K562 (cell line): ENCODE measurements around the gene DLGAP1. TPM values are rescaled to one million over a fixed set of nuclear protein-coding genes. Genes with fewer than 3 reads are reported as not detected.
A peak's percentile ranks its signal among the peaks of the same experiment; 100 is the strongest.

Experiments used
- AFF1 ChIP-seq, 2 experiments: fragments of 450-650 bp; IDR thresholded peaks; 2 replicates each; pipeline ENCODE4 v1.6.1; 2018; ENCODE audit warnings: mild to moderate bottlenecking in 2 of 2, low read depth in 1 of 2; ENCODE audit not compliant: partially characterized antibody in 2 of 2
- HNRNPL ChIP-seq: fragments of 200-400 bp; formaldehyde crosslinking; IDR thresholded peaks from 2 replicates; pipeline ENCODE4 v1.6.1; 2017; ENCODE audit warnings: low read depth, mild to moderate bottlenecking, low read length
- NR1H2 ChIP-seq: sonication (generic); formaldehyde crosslinking; IDR thresholded peaks from 2 replicates; pipeline ENCODE4 v1.4.0; 2020; ENCODE audit warnings: mild to moderate bottlenecking, missing genetic modification reagents
- TCFL5 ChIP-seq: fragments of 250-450 bp; sonication (Bioruptor Pico); conservative IDR thresholded peaks from 2 replicates; pipeline ENCODE4 v1.6.1; 2021; ENCODE audit warnings: mild to moderate bottlenecking, moderate library complexity, matching md5 sums
- ZC3H11A ChIP-seq: IDR thresholded peaks from 2 replicates; pipeline ENCODE4 v1.6.1; 2012; ENCODE audit warnings: low read depth, low read length, improper control_type of control experiment
- ZNF134 ChIP-seq: fragments of 250-450 bp; sonication (Bioruptor Pico); conservative IDR thresholded peaks from 2 replicates; pipeline ENCODE4 v1.4.0; 2020
- ZNF282 ChIP-seq: sonication (generic); formaldehyde crosslinking; IDR thresholded peaks from 2 replicates; pipeline ENCODE4 v1.8.1; 2023; ENCODE audit warnings: missing genetic modification reagents
- ZNF384 ChIP-seq: IDR thresholded peaks from 2 replicates; pipeline ENCODE4 v1.6.1; 2012; ENCODE audit warnings: low read depth, low read length, improper control_type of control experiment
- ZNF79 ChIP-seq: fragments of 250-450 bp; sonication (Bioruptor Pico); IDR thresholded peaks from 2 replicates; pipeline ENCODE4 v1.4.0; 2020; ENCODE audit warnings: low read depth, mild to moderate bottlenecking, moderate library complexity
- polyA plus RNA-seq, 8 experiments: library from polyadenylated mRNA; depleted of rRNA in 4 of 8; stranded (reverse) in 5 of 8; unstranded in 3 of 8; fragments of >200 nt; fragmentation: Nextera tagmentation in 2 of 8; fragmentation: Illumina TruSeq in 1 of 8; extraction: Ambion mirVana in 2 of 8; extraction: Trizol in 1 of 8; gene quantifications; 2 replicates each; pipeline versions ENCODE4 v1.2.1 to v1.2.3, GENCODE V29; 2011 to 2014; ENCODE audit warnings: inconsistent platforms in 1 of 8, missing spikeins in 1 of 8
- total RNA-seq, 7 experiments: library from RNA; depleted of rRNA in 6 of 7; stranded (reverse); fragments of >200 nt in 6 of 7; fragmentation: Illumina TruSeq in 2 of 7; extraction: Trizol in 2 of 7; gene quantifications; 2 replicates each; pipeline versions ENCODE4 v1.2.1 to v1.2.3, GENCODE V29; 2011 to 2021; ENCODE audit warnings: low replicate concordance in 1 of 7
- TF ChIP-seq, protein P1 (sequence below), 2 experiments: fragments of 450-650 bp; formaldehyde crosslinking in 1 of 2; IDR thresholded peaks; 2 replicates each; pipeline versions ENCODE4 v1.4.0 to v1.6.1; 2014 to 2020; ENCODE audit warnings: mild to moderate bottlenecking in 2 of 2, borderline replicate concordance in 1 of 2, low read depth in 1 of 2
- TF ChIP-seq, protein P2 (sequence below), 2 experiments: fragments of 450-650 bp in 1 of 2; IDR thresholded peaks; 2 replicates each; pipeline ENCODE4 v1.6.1; 2011 to 2017; ENCODE audit warnings: low read depth in 2 of 2, antibody characterized with exemption in 1 of 2, borderline replicate concordance in 1 of 2, low read length in 1 of 2, mild to moderate bottlenecking in 1 of 2, mixed read lengths in 1 of 2; ENCODE audit not compliant: control insufficient read depth in 1 of 2

The DLGAP1 gene
- total and polyA plus RNA-seq, 9 of the 15 experiments (the other 6 are each of a cell fraction or from before 2014, with no cell fraction given) = 0.04 to 0.22 (median 0.08) TPM

DNA sequence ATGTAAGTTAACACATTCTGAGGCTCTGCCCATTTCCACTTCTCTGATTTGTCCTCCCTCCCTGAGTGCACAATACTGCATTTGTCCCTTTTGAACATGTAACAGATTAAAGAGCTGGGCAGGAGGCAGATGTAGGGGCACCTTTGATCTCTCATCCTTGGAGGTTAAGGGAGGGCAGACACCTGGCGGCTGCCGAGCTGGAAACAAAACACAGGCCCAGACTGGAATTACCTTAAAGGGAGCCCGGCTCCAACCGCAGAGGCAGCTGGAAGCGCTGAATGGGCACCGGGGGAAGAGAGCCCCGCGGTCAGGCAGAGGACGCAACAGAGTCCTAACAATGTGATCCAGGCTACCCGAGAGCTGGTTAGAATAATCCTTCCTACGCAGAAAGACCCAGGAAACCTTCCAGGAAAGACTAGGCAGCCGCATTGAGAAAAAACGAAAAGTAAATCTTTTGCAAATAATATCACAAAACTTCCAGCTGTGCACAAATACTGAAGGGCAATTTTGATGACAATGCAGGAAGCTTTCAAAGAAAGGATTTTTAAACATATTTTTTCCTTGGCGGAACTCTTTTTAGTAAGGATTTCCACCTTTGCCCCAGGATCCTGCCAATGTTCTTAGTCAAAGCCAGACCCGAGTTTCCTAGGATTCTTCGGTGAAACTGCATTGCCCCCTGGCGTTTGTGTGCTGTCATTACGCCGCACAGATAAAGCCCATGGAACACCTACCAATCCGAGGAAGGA is 789.2 kb downstream of the DLGAP1 start (continued):
- TF ChIP-seq, protein P1, sequence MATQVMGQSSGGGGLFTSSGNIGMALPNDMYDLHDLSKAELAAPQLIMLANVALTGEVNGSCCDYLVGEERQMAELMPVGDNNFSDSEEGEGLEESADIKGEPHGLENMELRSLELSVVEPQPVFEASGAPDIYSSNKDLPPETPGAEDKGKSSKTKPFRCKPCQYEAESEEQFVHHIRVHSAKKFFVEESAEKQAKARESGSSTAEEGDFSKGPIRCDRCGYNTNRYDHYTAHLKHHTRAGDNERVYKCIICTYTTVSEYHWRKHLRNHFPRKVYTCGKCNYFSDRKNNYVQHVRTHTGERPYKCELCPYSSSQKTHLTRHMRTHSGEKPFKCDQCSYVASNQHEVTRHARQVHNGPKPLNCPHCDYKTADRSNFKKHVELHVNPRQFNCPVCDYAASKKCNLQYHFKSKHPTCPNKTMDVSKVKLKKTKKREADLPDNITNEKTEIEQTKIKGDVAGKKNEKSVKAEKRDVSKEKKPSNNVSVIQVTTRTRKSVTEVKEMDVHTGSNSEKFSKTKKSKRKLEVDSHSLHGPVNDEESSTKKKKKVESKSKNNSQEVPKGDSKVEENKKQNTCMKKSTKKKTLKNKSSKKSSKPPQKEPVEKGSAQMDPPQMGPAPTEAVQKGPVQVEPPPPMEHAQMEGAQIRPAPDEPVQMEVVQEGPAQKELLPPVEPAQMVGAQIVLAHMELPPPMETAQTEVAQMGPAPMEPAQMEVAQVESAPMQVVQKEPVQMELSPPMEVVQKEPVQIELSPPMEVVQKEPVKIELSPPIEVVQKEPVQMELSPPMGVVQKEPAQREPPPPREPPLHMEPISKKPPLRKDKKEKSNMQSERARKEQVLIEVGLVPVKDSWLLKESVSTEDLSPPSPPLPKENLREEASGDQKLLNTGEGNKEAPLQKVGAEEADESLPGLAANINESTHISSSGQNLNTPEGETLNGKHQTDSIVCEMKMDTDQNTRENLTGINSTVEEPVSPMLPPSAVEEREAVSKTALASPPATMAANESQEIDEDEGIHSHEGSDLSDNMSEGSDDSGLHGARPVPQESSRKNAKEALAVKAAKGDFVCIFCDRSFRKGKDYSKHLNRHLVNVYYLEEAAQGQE (IDR thresholded peaks at IDR 0.05; ENCODE audit: borderline replicate concordance) = peak; percentile 94
- TF ChIP-seq, protein P1 (CRISPR knock-in tag; IDR thresholded peaks at IDR 0.05; ENCODE audit: low read depth) = no peak
- TF ChIP-seq AFF1 (IDR thresholded peaks at IDR 0.05; ENCODE audit: low read depth in 1 of 2, partially characterized antibody in 2 of 2) (peak in 1 of 2 experiments; percentile 34), ZC3H11A (no peak), ZNF282 (CRISPR knock-in tag) (no peak), ZNF79 (CRISPR knock-in tag) (no peak), ZNF384 (peak; percentile 49; the same call in 1 of the 2 replicates), HNRNPL (no peak), NR1H2 (CRISPR knock-in tag) (0 out of 2 replicates have a peak, but pooled peaks have one; percentile 68), ZNF134 (CRISPR knock-in tag) (no peak), TCFL5 (no peak)
- TF ChIP-seq, protein P2, sequence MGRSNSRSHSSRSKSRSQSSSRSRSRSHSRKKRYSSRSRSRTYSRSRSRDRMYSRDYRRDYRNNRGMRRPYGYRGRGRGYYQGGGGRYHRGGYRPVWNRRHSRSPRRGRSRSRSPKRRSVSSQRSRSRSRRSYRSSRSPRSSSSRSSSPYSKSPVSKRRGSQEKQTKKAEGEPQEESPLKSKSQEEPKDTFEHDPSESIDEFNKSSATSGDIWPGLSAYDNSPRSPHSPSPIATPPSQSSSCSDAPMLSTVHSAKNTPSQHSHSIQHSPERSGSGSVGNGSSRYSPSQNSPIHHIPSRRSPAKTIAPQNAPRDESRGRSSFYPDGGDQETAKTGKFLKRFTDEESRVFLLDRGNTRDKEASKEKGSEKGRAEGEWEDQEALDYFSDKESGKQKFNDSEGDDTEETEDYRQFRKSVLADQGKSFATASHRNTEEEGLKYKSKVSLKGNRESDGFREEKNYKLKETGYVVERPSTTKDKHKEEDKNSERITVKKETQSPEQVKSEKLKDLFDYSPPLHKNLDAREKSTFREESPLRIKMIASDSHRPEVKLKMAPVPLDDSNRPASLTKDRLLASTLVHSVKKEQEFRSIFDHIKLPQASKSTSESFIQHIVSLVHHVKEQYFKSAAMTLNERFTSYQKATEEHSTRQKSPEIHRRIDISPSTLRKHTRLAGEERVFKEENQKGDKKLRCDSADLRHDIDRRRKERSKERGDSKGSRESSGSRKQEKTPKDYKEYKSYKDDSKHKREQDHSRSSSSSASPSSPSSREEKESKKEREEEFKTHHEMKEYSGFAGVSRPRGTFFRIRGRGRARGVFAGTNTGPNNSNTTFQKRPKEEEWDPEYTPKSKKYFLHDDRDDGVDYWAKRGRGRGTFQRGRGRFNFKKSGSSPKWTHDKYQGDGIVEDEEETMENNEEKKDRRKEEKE (IDR thresholded peaks at IDR 0.05; ENCODE audit: borderline replicate concordance in 1 of 2, control insufficient read depth in 1 of 2, low read depth in 2 of 2, low read length in 1 of 2) = no peak
